Endothelial cell of umbilical vein (primary cell): ENCODE measurements around the gene PACSIN2. TPM values are rescaled to one million over a fixed set of nuclear protein-coding genes. Genes with fewer than 3 reads are reported as not detected.

Source experiments
- BruUV-seq: library from RNA; stranded (reverse); fragments of 400-500 nt; replicated peaks from 2 replicates; lab custom pipeline; 2021; lab: Mats Ljungman, UMichigan
- CTCF ChIA-PET: fragments of 300-600, 350-600 bp; sonication (Branson Sonifier 250); formaldehyde crosslinking; loops from one replicate; lab custom pipeline; 2021; ENCODE audit warnings: antibody characterized with exemption, inconsistent platforms; lab: Charles Lee
- POLR2A ChIA-PET: fragments of 300-600, 350-600 bp; sonication (Branson Sonifier 250); formaldehyde crosslinking; loops from one replicate; lab custom pipeline; 2021; ENCODE audit warnings: antibody characterized with exemption, inconsistent platforms; lab: Charles Lee
- DNase-seq: peaks from one replicate; pipeline ENCODE4 v3.0.0-alpha.2; 2011; ENCODE audit warnings: low read depth, low spot score
- FAIRE-seq: peaks from 2 replicates; lab custom pipeline; 2011; peaks lifted over from hg19 to GRCh38; lab: Jason Lieb, UNC
- H2AFZ ChIP-seq: 2 replicates; pipeline ENCODE4 v1.6.0; 2012; ENCODE audit warnings: low read depth, low read length, control low read depth, inconsistent platforms
- H3K27ac ChIP-seq: 2 replicates; pipeline ENCODE4 v1.5.1; 2011; ENCODE audit warnings: low read depth, mild to moderate bottlenecking, control low read depth, low read length, moderate library complexity; ENCODE audit not compliant: insufficient read depth
- H3K27me3 ChIP-seq, 2 experiments: 2 replicates each; pipeline versions ENCODE4 v1.6.0 to v1.6.1; 2011; ENCODE audit warnings: low read length in 2 of 2, mixed read lengths in 1 of 2; ENCODE audit not compliant: control insufficient read depth in 2 of 2, insufficient read depth in 2 of 2
- H3K36me3 ChIP-seq, 2 experiments: 2 replicates in 1 of 2; 3 replicates in 1 of 2; pipeline ENCODE4 v1.5.1; 2011; ENCODE audit warnings: low read length in 2 of 2, mild to moderate bottlenecking in 1 of 2, moderate library complexity in 1 of 2; ENCODE audit not compliant: control insufficient read depth in 2 of 2, insufficient read depth in 2 of 2; ENCODE audit errors: extremely low read depth in 1 of 2
- H3K4me1 ChIP-seq: 3 replicates; pipeline ENCODE4 v1.5.1; 2011; ENCODE audit warnings: mild to moderate bottlenecking, low read length; ENCODE audit not compliant: control insufficient read depth, insufficient read depth; ENCODE audit errors: extremely low read depth
- H3K4me2 ChIP-seq: 2 replicates; pipeline ENCODE4 v1.6.1; 2011; ENCODE audit warnings: low read length, control low read depth, mixed read lengths; ENCODE audit not compliant: insufficient read depth
- H3K4me3 ChIP-seq, 3 experiments: fragments of 200-600 bp in 1 of 3; sonication (generic), shearing (Covaris generic) in 1 of 3; replicated peaks in 1 of 3; 2 replicates each; pipeline ENCODE4 v1.5.1; 2011 to 2016; ENCODE audit warnings: control low read depth in 3 of 3, low read length in 3 of 3, mild to moderate bottlenecking in 2 of 3, inconsistent platforms in 1 of 3, low read depth in 1 of 3, moderate library complexity in 1 of 3; ENCODE audit not compliant: insufficient read depth in 1 of 3
- H3K79me2 ChIP-seq: 2 replicates; pipeline ENCODE4 v1.6.0; 2012; ENCODE audit warnings: low read length, inconsistent platforms; ENCODE audit not compliant: control insufficient read depth, insufficient read depth
- H3K9ac ChIP-seq: replicated peaks from 2 replicates; pipeline ENCODE3; 2011; ENCODE audit warnings: low read length, control low read depth; ENCODE audit not compliant: insufficient read depth; ENCODE audit errors: extremely low read depth
- H3K9me1 ChIP-seq: replicated peaks from 3 replicates; pipeline ENCODE4 v1.6.0; 2011; ENCODE audit warnings: mild to moderate bottlenecking, low read length; ENCODE audit not compliant: control insufficient read depth, insufficient read depth; ENCODE audit errors: extremely low read depth
- H3K9me3 ChIP-seq: replicated peaks from 2 replicates; pipeline ENCODE4 v1.5.1; 2012; ENCODE audit warnings: low read length, inconsistent platforms; ENCODE audit not compliant: control insufficient read depth, insufficient read depth
- H4K20me1 ChIP-seq: replicated peaks from 2 replicates; pipeline ENCODE3; 2011; ENCODE audit warnings: mild to moderate bottlenecking, low read length; ENCODE audit not compliant: control insufficient read depth, insufficient read depth; ENCODE audit errors: extremely low read depth
- EZH2 ChIP-seq: IDR thresholded peaks from 2 replicates; pipeline ENCODE4 v1.6.1; 2012; ENCODE audit warnings: borderline replicate concordance, low read depth, mild to moderate bottlenecking, moderate library complexity, low read length, inconsistent platforms; ENCODE audit not compliant: severe bottlenecking
- FOS ChIP-seq: IDR thresholded peaks from 2 replicates; pipeline ENCODE4 v1.6.1; 2011; ENCODE audit warnings: mild to moderate bottlenecking, low read length, moderate library complexity, borderline replicate concordance; ENCODE audit not compliant: insufficient read depth
- GATA2 ChIP-seq: IDR thresholded peaks from 2 replicates; pipeline ENCODE4 v1.7.0; 2011; ENCODE audit warnings: low read depth, mild to moderate bottlenecking, moderate library complexity, mixed read lengths, low read length; ENCODE audit not compliant: insufficient read length, insufficient read depth
- JUN ChIP-seq: IDR thresholded peaks from 2 replicates; pipeline ENCODE4 v1.6.1; 2011; ENCODE audit warnings: borderline replicate concordance, low read depth; ENCODE audit not compliant: insufficient read length, insufficient read depth
- MYC ChIP-seq: IDR thresholded peaks from one replicate; pipeline ENCODE4 v1.6.1; 2011; ENCODE audit warnings: mild to moderate bottlenecking, low read depth, low read length
- POLR2A ChIP-seq: IDR thresholded peaks from 2 replicates; pipeline ENCODE4 v1.6.1; 2012; ENCODE audit warnings: low read depth, mild to moderate bottlenecking, control low read depth, low read length
- POLR2AphosphoS5 ChIP-seq: IDR thresholded peaks from 2 replicates; pipeline ENCODE4 v1.6.1; 2012; ENCODE audit warnings: low read depth, mild to moderate bottlenecking, control low read depth, low read length, moderate library complexity; ENCODE audit not compliant: insufficient read depth
- dilution Hi-C: fragments of 300-500 bp; cut with MboI; formaldehyde crosslinking; loops from one replicate; pipeline ENCODE4 v1.15.0; 2019; ENCODE audit warnings: low sequenced_read_pairs; ENCODE audit not compliant: extremely low pct_ligation_motif_present
- intact Hi-C: fragments of 100-400 bp; cut with micrococcal nuclease; formaldehyde crosslinking; loops from one replicate; pipeline ENCODE4 v1.10.0; 2022
- polyA plus RNA-seq, 4 experiments: library from polyadenylated mRNA; depleted of rRNA in 3 of 4; stranded (reverse) in 3 of 4; unstranded in 1 of 4; fragments of >200 nt; gene quantifications; 2 replicates each; pipeline versions ENCODE4 v1.2.1 to v1.2.3, GENCODE V29; 2011 to 2012; ENCODE audit warnings: missing spikeins in 1 of 4
- total RNA-seq: library from RNA; stranded (reverse); gene quantifications from 2 replicates; pipeline ENCODE4 v1.2.3, GENCODE V29; 2021
- TF ChIP-seq, protein P1 (sequence below), 2 donors: IDR thresholded peaks; 1 replicate in 1 of 2; 2 replicates in 1 of 2; pipeline ENCODE4 v1.5.1; 2011; ENCODE audit warnings: low read length in 2 of 2, mild to moderate bottlenecking in 2 of 2, moderate library complexity in 2 of 2, control low read depth in 1 of 2, inconsistent platforms in 1 of 2, low read depth in 1 of 2; ENCODE audit not compliant: insufficient read depth in 1 of 2; ENCODE audit errors: extremely low read depth in 1 of 2
- TF ChIP-seq, protein P2 (sequence below): IDR thresholded peaks from 2 replicates; pipeline ENCODE4 v1.6.1; 2011; ENCODE audit not compliant: insufficient read depth, insufficient read length

The PACSIN2 gene
- total and polyA plus RNA-seq, 2 donors (not counting 3 experiments of a cell fraction or from before 2014, with no cell fraction given): 46.2 to 64.5 TPM

DNA sequence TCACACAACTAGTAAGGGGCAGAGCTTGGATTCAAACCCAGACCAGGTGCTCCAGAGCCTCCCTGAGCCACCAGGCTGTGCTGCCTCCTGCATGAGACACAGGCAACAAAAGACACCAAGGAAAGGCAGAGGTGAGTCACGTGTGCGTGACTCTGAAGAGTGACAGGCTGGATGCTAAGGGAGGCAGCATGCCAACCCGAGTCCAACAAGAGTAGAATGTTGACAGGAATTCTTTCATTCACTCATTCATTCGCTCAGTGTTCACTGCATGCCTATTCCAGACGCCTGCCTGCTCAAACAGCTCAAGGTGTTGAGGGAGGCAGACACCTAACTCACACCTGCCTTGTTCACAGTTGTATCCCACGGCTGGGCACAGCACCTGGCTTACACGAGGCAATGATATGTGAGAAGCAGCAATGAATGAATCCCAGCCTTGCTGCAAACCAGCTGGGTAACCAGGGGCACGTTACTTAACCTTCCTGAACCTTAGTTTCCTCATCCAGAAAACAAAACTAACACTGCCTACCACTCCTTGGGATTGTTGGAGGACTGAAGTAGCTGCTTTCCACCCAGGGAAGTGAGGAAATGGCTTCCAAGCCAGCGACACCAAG lies 84.0 kb downstream of the PACSIN2 start:
- H4K20me1 ChIP-seq: no peaks in the 10 kb centered on the region
- BruUV-seq: no TSS peak
- CTCF ChIA-PET: no interaction called here
- no peak overlapping the region for H2AFZ ChIP-seq
- no peak for DNase-seq
- POLR2A ChIA-PET: no interaction called here
- H3K79me2 ChIP-seq: peaks cover 42% of the 10 kb centered on the region
- dilution Hi-C loops (no loop called here), intact Hi-C loops (loop anchor here (5.0 kb wide), 1 partner anchor 81 kb away; no protein-coding TSS in a partner anchor)
- FAIRE-seq: no peak
- no peak overlapping the region for H3K4me3 ChIP-seq
- H3K27ac ChIP-seq: no peak overlapping the region
- H3K4me2 ChIP-seq: no peak overlapping the region
- H3K4me1 ChIP-seq: peaks cover 35% of the 10 kb centered on the region
- H3K9ac ChIP-seq: no peak overlapping the region
- H3K36me3 ChIP-seq: no peaks in the 10 kb centered on the region
- no peaks in the 10 kb centered on the region for H3K9me3 ChIP-seq
- no peaks in the 10 kb centered on the region for H3K27me3 ChIP-seq
- no peaks in the 10 kb centered on the region for H3K9me1 ChIP-seq
- TF ChIP-seq, protein P1, sequence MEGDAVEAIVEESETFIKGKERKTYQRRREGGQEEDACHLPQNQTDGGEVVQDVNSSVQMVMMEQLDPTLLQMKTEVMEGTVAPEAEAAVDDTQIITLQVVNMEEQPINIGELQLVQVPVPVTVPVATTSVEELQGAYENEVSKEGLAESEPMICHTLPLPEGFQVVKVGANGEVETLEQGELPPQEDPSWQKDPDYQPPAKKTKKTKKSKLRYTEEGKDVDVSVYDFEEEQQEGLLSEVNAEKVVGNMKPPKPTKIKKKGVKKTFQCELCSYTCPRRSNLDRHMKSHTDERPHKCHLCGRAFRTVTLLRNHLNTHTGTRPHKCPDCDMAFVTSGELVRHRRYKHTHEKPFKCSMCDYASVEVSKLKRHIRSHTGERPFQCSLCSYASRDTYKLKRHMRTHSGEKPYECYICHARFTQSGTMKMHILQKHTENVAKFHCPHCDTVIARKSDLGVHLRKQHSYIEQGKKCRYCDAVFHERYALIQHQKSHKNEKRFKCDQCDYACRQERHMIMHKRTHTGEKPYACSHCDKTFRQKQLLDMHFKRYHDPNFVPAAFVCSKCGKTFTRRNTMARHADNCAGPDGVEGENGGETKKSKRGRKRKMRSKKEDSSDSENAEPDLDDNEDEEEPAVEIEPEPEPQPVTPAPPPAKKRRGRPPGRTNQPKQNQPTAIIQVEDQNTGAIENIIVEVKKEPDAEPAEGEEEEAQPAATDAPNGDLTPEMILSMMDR (IDR thresholded peaks at IDR 0.05; ENCODE audit: extremely low read depth in 1 of 2, insufficient read depth in 1 of 2, low read depth in 1 of 2, low read length in 2 of 2): no peak
- no peak for TF ChIP-seq MYC
- TF ChIP-seq, protein P2, sequence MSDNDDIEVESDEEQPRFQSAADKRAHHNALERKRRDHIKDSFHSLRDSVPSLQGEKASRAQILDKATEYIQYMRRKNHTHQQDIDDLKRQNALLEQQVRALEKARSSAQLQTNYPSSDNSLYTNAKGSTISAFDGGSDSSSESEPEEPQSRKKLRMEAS: no peak
- TF ChIP-seq GATA2: no peak
- no peak for TF ChIP-seq POLR2A
- no peak for TF ChIP-seq JUN
- no peak for TF ChIP-seq POLR2AphosphoS5
- TF ChIP-seq EZH2: no peak
- no peak for TF ChIP-seq FOS
